ENCODE results near the gene EML4. TPM values are rescaled to one million over a fixed set of nuclear protein-coding genes. Genes with fewer than 3 reads are reported as not detected.

The EML4 gene
- total and polyA plus RNA-seq, 2 of the 13 experiments (the other 11 are each of a cell fraction or from before 2014, with no cell fraction given), result 243 to 476 TPM

- H3K4me1 ChIP-seq (ENCODE audit: insufficient read depth, low read length), result peaks cover 86% of the 10 kb centered on the region
- ChIA-PET CTCF (ENCODE audit: low intra/inter-chr PET ratio, low total read pairs) (no interaction called here), POLR2A (no interaction called here)
- H3K79me2 ChIP-seq (ENCODE audit: insufficient read depth, low read length), result peaks cover 98% of the 10 kb centered on the region
- intact Hi-C loops (cut with micrococcal nuclease; ENCODE audit: unreplicated experiment), result no loop called here
- H3K36me3 ChIP-seq (replicated peaks in 1 of 2; ENCODE audit: control insufficient read depth in 1 of 2, insufficient read depth in 2 of 2, low read length in 2 of 2), result peaks cover 7 to 45% of the 10 kb centered on the region in 2 experiments
- H3K4me2 ChIP-seq (ENCODE audit: low read depth, low read length), result 0 out of 2 replicates have a peak overlapping the region, but pooled peaks have one; percentile 2
- H4K20me1 ChIP-seq (ENCODE audit: insufficient read depth, low read length), result peaks cover 99% of the 10 kb centered on the region
- TF ChIP-seq HHEX (CRISPR knock-in tag; IDR thresholded peaks at IDR 0.05), result no peak
- no peak for TF ChIP-seq CAMTA2 (CRISPR knock-in tag; IDR thresholded peaks at IDR 0.05; ENCODE audit: borderline replicate concordance)
- TF ChIP-seq NCOR1 (IDR thresholded peaks at IDR 0.05; ENCODE audit: borderline replicate concordance, low read length), result no peak
- TF ChIP-seq NR2F2 (IDR thresholded peaks at IDR 0.05; ENCODE audit: borderline replicate concordance, low read depth), result no peak
- TF ChIP-seq, protein P1, sequence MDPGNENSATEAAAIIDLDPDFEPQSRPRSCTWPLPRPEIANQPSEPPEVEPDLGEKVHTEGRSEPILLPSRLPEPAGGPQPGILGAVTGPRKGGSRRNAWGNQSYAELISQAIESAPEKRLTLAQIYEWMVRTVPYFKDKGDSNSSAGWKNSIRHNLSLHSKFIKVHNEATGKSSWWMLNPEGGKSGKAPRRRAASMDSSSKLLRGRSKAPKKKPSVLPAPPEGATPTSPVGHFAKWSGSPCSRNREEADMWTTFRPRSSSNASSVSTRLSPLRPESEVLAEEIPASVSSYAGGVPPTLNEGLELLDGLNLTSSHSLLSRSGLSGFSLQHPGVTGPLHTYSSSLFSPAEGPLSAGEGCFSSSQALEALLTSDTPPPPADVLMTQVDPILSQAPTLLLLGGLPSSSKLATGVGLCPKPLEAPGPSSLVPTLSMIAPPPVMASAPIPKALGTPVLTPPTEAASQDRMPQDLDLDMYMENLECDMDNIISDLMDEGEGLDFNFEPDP (CRISPR knock-in tag; conservative IDR thresholded peaks at IDR 0.05), result no peak
- TF ChIP-seq ATF7-NPFF (CRISPR knock-in tag; IDR thresholded peaks at IDR 0.05; ENCODE audit: low read depth), result no peak
- TF ChIP-seq HOXA7 (CRISPR knock-in tag; IDR thresholded peaks at IDR 0.05), result no peak
- peak; percentile 24 for TF ChIP-seq AGO2 (optimal IDR thresholded peaks at IDR 0.05; ENCODE audit: low read depth, low read length)
- TF ChIP-seq, protein P2, sequence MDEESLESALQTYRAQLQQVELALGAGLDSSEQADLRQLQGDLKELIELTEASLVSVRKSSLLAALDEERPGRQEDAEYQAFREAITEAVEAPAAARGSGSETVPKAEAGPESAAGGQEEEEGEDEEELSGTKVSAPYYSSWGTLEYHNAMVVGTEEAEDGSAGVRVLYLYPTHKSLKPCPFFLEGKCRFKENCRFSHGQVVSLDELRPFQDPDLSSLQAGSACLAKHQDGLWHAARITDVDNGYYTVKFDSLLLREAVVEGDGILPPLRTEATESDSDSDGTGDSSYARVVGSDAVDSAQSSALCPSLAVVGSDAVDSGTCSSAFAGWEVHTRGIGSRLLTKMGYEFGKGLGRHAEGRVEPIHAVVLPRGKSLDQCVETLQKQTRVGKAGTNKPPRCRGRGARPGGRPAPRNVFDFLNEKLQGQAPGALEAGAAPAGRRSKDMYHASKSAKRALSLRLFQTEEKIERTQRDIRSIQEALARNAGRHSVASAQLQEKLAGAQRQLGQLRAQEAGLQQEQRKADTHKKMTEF (CRISPR knock-in tag; IDR thresholded peaks at IDR 0.05), result no peak
- peak; percentile 89 for TF ChIP-seq RBM22 (optimal IDR thresholded peaks at IDR 0.05; ENCODE audit: low read length)
- no peak for TF ChIP-seq HMG20A (CRISPR knock-in tag; IDR thresholded peaks at IDR 0.05; ENCODE audit: borderline replicate concordance)
- no peak for TF ChIP-seq KLF15 (CRISPR knock-in tag; IDR thresholded peaks at IDR 0.05; ENCODE audit: borderline replicate concordance)
- TF ChIP-seq POLR2AphosphoS5 (IDR thresholded peaks at IDR 0.05; ENCODE audit: low read depth, low read length), result peak; percentile 12; the same call in 1 of the 2 replicates
- no peak for TF ChIP-seq JUNB (CRISPR knock-in tag; IDR thresholded peaks at IDR 0.05; ENCODE audit: borderline replicate concordance)
- no peak for TF ChIP-seq FOSL2 (CRISPR knock-in tag; IDR thresholded peaks at IDR 0.05)
- TF ChIP-seq ZNF720 (CRISPR knock-in tag; IDR thresholded peaks at IDR 0.05), result no peak
- no peak for TF ChIP-seq FOXP4 (CRISPR knock-in tag; IDR thresholded peaks at IDR 0.05)
- no peak for TF ChIP-seq IKZF1 (IDR thresholded peaks at IDR 0.05)
- TF ChIP-seq ZNF549 (CRISPR knock-in tag; IDR thresholded peaks at IDR 0.05), result no peak
- TF ChIP-seq POLR2A (IDR thresholded peaks at IDR 0.05; ENCODE audit: insufficient read depth in 1 of 2, low read depth in 2 of 2, low read length in 2 of 2), result 0 out of 4 replicates have a peak, but pooled peaks of 1 of the 2 experiments have one; percentile 33
- no peak for TF ChIP-seq POGZ (CRISPR knock-in tag; IDR thresholded peaks at IDR 0.05)
- peak; percentile 51; the same call in 1 of the 2 replicates for TF ChIP-seq ZNF547 (CRISPR knock-in tag; IDR thresholded peaks at IDR 0.05)
- TF ChIP-seq IKZF4 (CRISPR knock-in tag; IDR thresholded peaks at IDR 0.05; ENCODE audit: borderline replicate concordance, low read depth, not compliant biosample characterization), result no peak
- TF ChIP-seq GTF3A (CRISPR knock-in tag; conservative IDR thresholded peaks at IDR 0.05), result no peak
- no peak overlapping the region for H2AFZ ChIP-seq (ENCODE audit: low read length)
- FAIRE-seq, result no peak
- no peak for DNase-seq (ENCODE audit: low spot score)
- H3K4me3 ChIP-seq (replicated peaks in 1 of 3; ENCODE audit: insufficient read depth in 1 of 3, low read depth in 2 of 3, low read length in 3 of 3), result no peak overlapping the region
- H3K9ac ChIP-seq (ENCODE audit: insufficient read depth, low read depth, low read length), result no peak overlapping the region
- no peaks in the 10 kb centered on the region for H3K9me3 ChIP-seq (ENCODE audit: low read length)
- ATAC-seq, result no peak
- H3K27ac ChIP-seq (ENCODE audit: extremely low read length, insufficient read depth, low read length), result peak overlapping the region; percentile 0
- WGBS (ENCODE audit: low lambda C conversion rate), result 88% methylated on average over 5 of the region's 5 CpGs
- no peaks in the 10 kb centered on the region for H3K27me3 ChIP-seq (ENCODE audit: control insufficient read depth in 1 of 2, insufficient read depth in 2 of 2, low read length in 2 of 2)
- no TSS peak for BruUV-seq (replicated peaks)
- in situ Hi-C loops (cut with HindIII; ENCODE audit: extremely low pct_ligation_motif_present, low pct_unique_long_range_greater_than_20kb), result no loop called here
These were observed 42.1 kb downstream of the EML4 start for GRCh38 chr2:42211291-42211690.

Data from HepG2 (cell line).